HG02678 (cell line): ENCODE data around the gene ANKS1B.

Experiments used
- ATAC-seq: cut with Tn5 transposase; IDR thresholded peaks from one replicate; pipeline ENCODE4 v1.9.1; 2021; ENCODE audit warnings: mild to moderate bottlenecking, moderate library complexity; ENCODE audit not compliant: unreplicated experiment

The ANKS1B gene

GRCh38 chr12:98719515-98720504 lies 1264.9 kb downstream of the ANKS1B start:
- ATAC-seq = no peak

GRCh38 chr12:98714426-98714825 lies 1270.3 kb downstream of the ANKS1B start:
- no peak for ATAC-seq

GRCh38 chr12:98709022-98709421 lies 1275.7 kb downstream of the ANKS1B start:
- no peak for ATAC-seq

GRCh38 chr12:98701166-98701565 lies 1283.6 kb downstream of the ANKS1B start:
- no peak for ATAC-seq

GRCh38 chr12:98699586-98699985 lies 1285.2 kb downstream of the ANKS1B start:
- no peak for ATAC-seq

- ATAC-seq = peak; percentile 96
These were observed 1285.9 kb downstream of the ANKS1B start for GRCh38 chr12:98698603-98699463.

GRCh38 chr12:98697209-98697608 lies 1287.5 kb downstream of the ANKS1B start:
- no peak for ATAC-seq

GRCh38 chr12:98696036-98696646 lies 1288.6 kb downstream of the ANKS1B start:
- ATAC-seq = no peak

- no peak for ATAC-seq
These were observed 1293.4 kb downstream of the ANKS1B start for GRCh38 chr12:98691351-98691750.

- ATAC-seq = no peak
These were observed 1298.1 kb downstream of the ANKS1B start for GRCh38 chr12:98686603-98687002.
